B cell (primary cell): Measurements from ENCODE around the gene SYCE3.

Experiments used
- CTCF ChIP-seq: fragments of 200-600 bp; IDR thresholded peaks from one replicate; pipeline ENCODE4 v1.8.0; 2022; ENCODE audit warnings: antibody characterized with exemption, mild to moderate bottlenecking
- EZH2 ChIP-seq: IDR thresholded peaks from 2 replicates; pipeline ENCODE4 v1.6.1; 2012; ENCODE audit warnings: borderline replicate concordance, low read depth, mild to moderate bottlenecking, moderate library complexity, low read length; ENCODE audit not compliant: insufficient read depth, poor library complexity, severe bottlenecking

GRCh38 chr22:50574383-50574755 is 11.7 kb upstream of the SYCE3 start:
- TF ChIP-seq CTCF (no peak), EZH2 (no peak)
